Calu3 (cell line): ENCODE measurements around the gene RHBDD2. TPM values are rescaled to one million over a fixed set of nuclear protein-coding genes. Genes with fewer than 3 reads are reported as not detected.

Source experiments
- BruUV-seq: library from RNA; stranded (reverse); fragments of 400-500 nt; replicated peaks from 2 replicates; lab custom pipeline; 2021; lab: Mats Ljungman, UMichigan
- CTCF ChIA-PET: fragments of 300-600 bp; sonication (Branson Sonifier 250); formaldehyde crosslinking; loops from one replicate; lab custom pipeline; 2022; ENCODE audit warnings: antibody characterized with exemption; lab: Charles Lee
- DNase-seq: peaks from one replicate; pipeline ENCODE4 v3.0.0; 2022
- H3K27ac Mint-ChIP-seq: one replicate; pipeline ENCODE4 v1.8.0; 2022; ENCODE audit warnings: mixed read lengths; ENCODE audit not compliant: unreplicated experiment
- H3K27me3 Mint-ChIP-seq: one replicate; pipeline ENCODE4 v1.8.0; 2022; ENCODE audit warnings: mixed read lengths; ENCODE audit not compliant: unreplicated experiment
- H3K36me3 Mint-ChIP-seq: one replicate; pipeline ENCODE4 v1.8.0; 2022; ENCODE audit warnings: mild to moderate bottlenecking, moderate library complexity, mixed read lengths; ENCODE audit not compliant: insufficient read depth, unreplicated experiment
- H3K4me1 Mint-ChIP-seq: one replicate; pipeline ENCODE4 v1.8.0; 2022; ENCODE audit warnings: mild to moderate bottlenecking, low read depth, mixed read lengths; ENCODE audit not compliant: unreplicated experiment
- H3K4me3 Mint-ChIP-seq: one replicate; pipeline ENCODE4 v1.8.0; 2022; ENCODE audit warnings: mild to moderate bottlenecking, low read depth, moderate library complexity, mixed read lengths; ENCODE audit not compliant: unreplicated experiment
- H3K9me3 Mint-ChIP-seq: one replicate; pipeline ENCODE4 v1.8.0; 2022; ENCODE audit warnings: low read depth, mixed read lengths; ENCODE audit not compliant: unreplicated experiment
- intact Hi-C: fragments of 100-400 bp; cut with micrococcal nuclease; formaldehyde crosslinking; loops from one replicate; pipeline ENCODE4 v1.10.0; 2022; ENCODE audit not compliant: unreplicated experiment
- microRNA-seq: library from miRNA; unstranded; fragments of <30 nt; microRNA quantifications from one replicate; pipeline ENCODE4 v1.2.0, GENCODE V29; 2022
- total RNA-seq: library from RNA; stranded (reverse); gene quantifications from 2 replicates; pipeline ENCODE4 v1.2.3, GENCODE V29; 2022
- TF ChIP-seq, protein P1 (sequence below): fragments of 200-600 bp; IDR thresholded peaks from one replicate; pipeline ENCODE4 v1.8.0; 2022; ENCODE audit warnings: antibody characterized with exemption; ENCODE audit not compliant: unreplicated experiment

RHBDD2 gene
- total RNA-seq, 1 experiment from 2014 or later: 35.3 TPM

DNA sequence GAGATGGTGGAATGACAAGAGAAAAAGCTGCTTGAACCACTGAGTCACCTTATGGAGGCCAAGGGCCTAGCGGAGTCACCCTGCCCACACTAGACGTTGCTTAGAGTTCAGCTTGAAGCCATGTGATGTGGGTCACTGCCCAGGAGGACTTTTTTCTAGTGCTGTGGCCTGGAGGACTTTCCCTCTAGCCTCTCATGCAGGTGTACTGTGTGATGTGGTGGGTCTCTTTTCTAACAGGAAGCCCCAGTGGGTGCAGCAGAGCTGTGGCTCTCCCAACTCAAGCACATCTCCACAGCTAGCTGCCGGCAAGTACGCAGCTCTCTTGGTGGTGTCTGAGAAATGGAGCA lies 49.7 kb downstream of the RHBDD2 start:
- Mint-ChIP-seq H3K27ac (no peak overlapping the region), H3K4me3 (no peak overlapping the region), H3K27me3 (no peaks in the 10 kb centered on the region), H3K9me3 (no peaks in the 10 kb centered on the region), H3K36me3 (no peaks in the 10 kb centered on the region), H3K4me1 (peaks cover 10% of the 10 kb centered on the region)
- intact Hi-C loops: no loop called here
- BruUV-seq: no TSS peak
- CTCF ChIA-PET: no interaction called here
- DNase-seq: no peak
- TF ChIP-seq, protein P1, sequence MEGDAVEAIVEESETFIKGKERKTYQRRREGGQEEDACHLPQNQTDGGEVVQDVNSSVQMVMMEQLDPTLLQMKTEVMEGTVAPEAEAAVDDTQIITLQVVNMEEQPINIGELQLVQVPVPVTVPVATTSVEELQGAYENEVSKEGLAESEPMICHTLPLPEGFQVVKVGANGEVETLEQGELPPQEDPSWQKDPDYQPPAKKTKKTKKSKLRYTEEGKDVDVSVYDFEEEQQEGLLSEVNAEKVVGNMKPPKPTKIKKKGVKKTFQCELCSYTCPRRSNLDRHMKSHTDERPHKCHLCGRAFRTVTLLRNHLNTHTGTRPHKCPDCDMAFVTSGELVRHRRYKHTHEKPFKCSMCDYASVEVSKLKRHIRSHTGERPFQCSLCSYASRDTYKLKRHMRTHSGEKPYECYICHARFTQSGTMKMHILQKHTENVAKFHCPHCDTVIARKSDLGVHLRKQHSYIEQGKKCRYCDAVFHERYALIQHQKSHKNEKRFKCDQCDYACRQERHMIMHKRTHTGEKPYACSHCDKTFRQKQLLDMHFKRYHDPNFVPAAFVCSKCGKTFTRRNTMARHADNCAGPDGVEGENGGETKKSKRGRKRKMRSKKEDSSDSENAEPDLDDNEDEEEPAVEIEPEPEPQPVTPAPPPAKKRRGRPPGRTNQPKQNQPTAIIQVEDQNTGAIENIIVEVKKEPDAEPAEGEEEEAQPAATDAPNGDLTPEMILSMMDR: no peak

GRCh38 chr7:75931680-75932079 lies 52.8 kb downstream of the RHBDD2 start:
- Mint-ChIP-seq H3K4me1 (peaks cover 21% of the 10 kb centered on the region), H3K36me3 (no peaks in the 10 kb centered on the region), H3K27me3 (no peaks in the 10 kb centered on the region), H3K9me3 (no peaks in the 10 kb centered on the region), H3K27ac (no peak overlapping the region), H3K4me3 (no peak overlapping the region)
- TF ChIP-seq, protein P1: no peak
- intact Hi-C loops: no loop called here
- no peak for DNase-seq
- CTCF ChIA-PET: interaction anchor here (0.7 kb wide), 1 partner anchor 383 kb away, joined by 5 read pairs; no protein-coding TSS in a partner anchor
- BruUV-seq: no TSS peak

GRCh38 chr7:75937958-75938786 lies 59.3 kb downstream of the RHBDD2 start:
- H3K36me3 Mint-ChIP-seq: no peaks in the 10 kb centered on the region
- peaks cover 14% of the 10 kb centered on the region for H3K4me1 Mint-ChIP-seq
- intact Hi-C loops: no loop called here
- TF ChIP-seq, protein P1: no peak
- H3K4me3 Mint-ChIP-seq: no peak overlapping the region
- H3K9me3 Mint-ChIP-seq: no peaks in the 10 kb centered on the region
- CTCF ChIA-PET: no interaction called here
- no peak for DNase-seq
- no TSS peak for BruUV-seq
- H3K27me3 Mint-ChIP-seq: no peaks in the 10 kb centered on the region
- no peak overlapping the region for H3K27ac Mint-ChIP-seq

Small RNAs within 50 kb of the gene (microRNA-seq; reads per million reads assigned to microRNA genes)
- gene MIR4651: not detected

Other genes starting within 250 kb of the RHBDD2 start
- gene HIP1, start 140.1 kb upstream of the RHBDD2 start, total RNA-seq: 8.3 and 10.7 TPM in 2 replicates
- not detected in 2 replicates for gene CCL26, start 106.8 kb upstream of the RHBDD2 start, total RNA-seq
- gene CCL24, start 65.2 kb upstream of the RHBDD2 start, total RNA-seq: 0.68 TPM in 1 of 2 replicates, not detected in the other
- 65.8 and 83.1 TPM in 2 replicates for gene POR, start 36.1 kb downstream of the RHBDD2 start, total RNA-seq
- gene TMEM120A, start 115.6 kb downstream of the RHBDD2 start, total RNA-seq: 19.3 and 30.8 TPM in 2 replicates
- gene STYXL1, start 169.0 kb downstream of the RHBDD2 start, total RNA-seq: 39.9 and 46.2 TPM in 2 replicates
- gene MDH2, start 169.1 kb downstream of the RHBDD2 start, total RNA-seq: 154 and 160 TPM in 2 replicates